ENCODE results near the gene MET.
"Not testable (repeated sequence)": the region's sequence is repeated elsewhere in the genome, so short reads cannot be mapped to it uniquely, and the experiment has no call there.

The MET gene

GRCh38 chr7:116671681-116672595 lies at the start of gene MET:
Gene MET, plus strand, starts transcription at chr7:116672196. Its CDS starts 26,889 bp downstream, at chr7:116699085.
- peak; percentile 38 for DNase-seq

- DNase-seq = no peak
Measured at GRCh38 chr7:116626886-116627285, 45.1 kb upstream of the MET start.

- DNase-seq = no peak
Measured at GRCh38 chr7:116629051-116629463, 42.9 kb upstream of the MET start.

GRCh38 chr7:116630357-116630756 lies 41.6 kb upstream of the MET start:
- DNase-seq = no peak

- DNase-seq = no peak
Measured at GRCh38 chr7:116630932-116631671, 40.9 kb upstream of the MET start.

GRCh38 chr7:116631676-116632075 lies 40.3 kb upstream of the MET start:
- DNase-seq = no peak

- no peak for DNase-seq
Measured at GRCh38 chr7:116632384-116632783, 39.6 kb upstream of the MET start.

GRCh38 chr7:116633131-116633988 lies 38.6 kb upstream of the MET start:
- DNase-seq = no peak

GRCh38 chr7:116636997-116637396 lies 35.0 kb upstream of the MET start:
- DNase-seq = no peak

GRCh38 chr7:116638592-116638991 lies 33.4 kb upstream of the MET start:
- DNase-seq = not testable (repeated sequence)

- no peak for DNase-seq
Measured at GRCh38 chr7:116641551-116642153, 30.3 kb upstream of the MET start.

GRCh38 chr7:116643148-116643547 lies 28.8 kb upstream of the MET start:
- DNase-seq = not testable (repeated sequence)

- no peak for DNase-seq
Measured at GRCh38 chr7:116644628-116645027, 27.4 kb upstream of the MET start.

- DNase-seq = no peak
Measured at GRCh38 chr7:116647290-116647689, 24.7 kb upstream of the MET start.

- DNase-seq = no peak
Measured at GRCh38 chr7:116647861-116648260, 24.1 kb upstream of the MET start.

- no peak for DNase-seq
Measured at GRCh38 chr7:116650436-116650835, 21.6 kb upstream of the MET start.

GRCh38 chr7:116652793-116653192 lies 19.2 kb upstream of the MET start:
- no peak for DNase-seq

- no peak for DNase-seq
Measured at GRCh38 chr7:116653204-116653603, 18.8 kb upstream of the MET start.

- no peak for DNase-seq
Measured at GRCh38 chr7:116653646-116654045, 18.4 kb upstream of the MET start.

- not testable (repeated sequence) for DNase-seq
Measured at GRCh38 chr7:116659248-116659647, 12.7 kb upstream of the MET start.

- DNase-seq = no peak
Measured at GRCh38 chr7:116661865-116662264, 10.1 kb upstream of the MET start.

- no peak for DNase-seq
Measured at GRCh38 chr7:116663744-116664143, 8.3 kb upstream of the MET start.
